ELF-1 (cell line): ENCODE measurements around the gene DYNC2I2.
"Not testable (repeated sequence)": the region's sequence is repeated elsewhere in the genome, so short reads cannot be mapped to it uniquely, and the experiment has no call there.

Experiments used
- DNase-seq: peaks from one replicate; pipeline ENCODE4 v3.0.0-alpha.2; 2016; ENCODE audit warnings: low read depth, low spot score

DYNC2I2 gene

DNA sequence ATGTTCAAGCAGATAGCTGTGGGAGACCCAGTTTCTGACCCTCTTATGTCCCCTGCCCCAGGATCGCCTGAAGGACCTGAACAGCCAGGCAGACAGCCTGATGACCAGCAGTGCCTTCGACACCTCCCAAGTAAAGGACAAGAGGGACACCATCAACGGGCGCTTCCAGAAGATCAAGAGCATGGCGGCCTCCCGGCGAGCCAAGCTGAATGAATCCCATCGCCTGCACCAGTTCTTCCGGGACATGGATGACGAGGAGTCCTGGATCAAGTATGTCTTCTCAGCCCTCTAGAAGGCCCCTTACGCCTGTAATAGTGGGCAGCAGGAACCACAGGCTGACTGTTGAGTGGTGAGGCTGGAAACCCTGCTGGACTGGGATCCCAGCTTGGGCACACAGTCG lies 41.1 kb downstream of the DYNC2I2 start:
- no peak for DNase-seq

DNA sequence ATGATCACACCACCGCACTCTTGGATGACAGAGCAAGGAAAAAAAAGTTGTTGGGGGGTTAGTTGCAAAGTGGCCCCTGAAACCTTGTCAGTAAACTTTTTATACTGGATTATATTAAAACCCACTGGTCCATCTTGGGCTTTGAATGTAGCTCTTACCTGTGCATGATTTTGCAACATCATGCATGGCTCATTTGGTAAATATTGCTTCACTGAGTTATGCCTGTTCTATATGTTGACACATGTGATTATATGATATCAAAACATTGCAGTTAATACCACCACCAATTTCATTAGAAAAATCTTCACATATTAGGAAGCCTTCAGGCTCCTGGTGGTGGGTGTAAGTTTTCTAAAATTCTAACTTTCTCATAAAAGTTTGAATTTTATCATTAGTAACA lies 41.9 kb downstream of the DYNC2I2 start:
- DNase-seq: no peak

DNA sequence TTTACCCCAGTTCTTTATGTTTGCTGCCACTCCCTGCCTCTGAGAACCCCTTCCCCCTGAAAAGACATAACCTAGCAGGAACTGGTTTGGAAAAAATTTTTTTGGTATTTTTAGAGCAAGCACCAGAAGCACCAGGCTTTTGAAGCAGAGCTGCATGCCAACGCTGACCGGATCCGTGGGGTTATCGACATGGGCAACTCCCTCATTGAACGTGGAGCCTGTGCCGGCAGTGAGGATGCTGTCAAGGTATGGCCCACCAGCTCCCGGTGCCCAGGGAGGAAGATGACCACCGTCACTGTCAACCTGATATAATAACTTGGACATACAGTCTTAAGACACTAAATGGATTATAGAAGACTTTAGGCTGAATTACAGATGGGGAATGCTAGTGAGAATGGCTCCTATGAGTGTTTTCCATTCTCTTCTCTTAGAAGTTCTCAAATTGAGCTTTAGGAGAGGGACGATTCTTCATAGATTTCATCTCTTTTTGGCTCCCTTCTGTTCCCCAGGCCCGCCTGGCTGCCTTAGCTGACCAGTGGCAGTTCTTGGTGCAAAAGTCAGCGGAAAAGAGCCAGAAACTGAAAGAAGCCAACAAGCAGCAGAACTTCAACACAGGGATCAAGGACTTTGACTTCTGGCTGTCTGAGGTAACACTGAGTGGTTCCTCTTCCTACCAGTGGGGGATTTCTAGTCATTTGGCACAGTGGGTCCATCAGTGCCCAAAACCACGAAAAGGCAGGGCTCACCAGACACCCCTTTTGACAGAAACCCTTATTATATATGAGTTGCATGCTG lies 44.9 kb downstream of the DYNC2I2 start:
- no peak for DNase-seq

DNA sequence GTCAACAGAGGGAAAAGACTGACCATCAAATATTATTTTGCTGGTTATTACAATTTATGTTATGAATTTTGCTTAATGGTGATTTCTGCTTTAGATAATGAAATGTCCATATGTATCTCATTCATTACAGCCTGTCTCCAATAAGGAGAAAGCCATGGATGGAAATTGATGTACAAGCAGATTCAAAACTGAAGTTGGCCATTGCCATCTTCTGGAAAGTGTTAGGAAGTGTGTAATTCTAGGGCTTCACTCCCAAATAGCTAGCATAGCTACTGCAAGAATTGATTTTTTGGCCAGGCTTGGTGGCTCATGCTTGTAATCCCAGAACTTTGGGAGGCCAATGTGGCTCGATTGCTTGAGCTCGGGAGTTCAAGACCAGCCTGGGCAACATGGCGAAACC lies 45.8 kb downstream of the DYNC2I2 start:
- no peak for DNase-seq

DNA sequence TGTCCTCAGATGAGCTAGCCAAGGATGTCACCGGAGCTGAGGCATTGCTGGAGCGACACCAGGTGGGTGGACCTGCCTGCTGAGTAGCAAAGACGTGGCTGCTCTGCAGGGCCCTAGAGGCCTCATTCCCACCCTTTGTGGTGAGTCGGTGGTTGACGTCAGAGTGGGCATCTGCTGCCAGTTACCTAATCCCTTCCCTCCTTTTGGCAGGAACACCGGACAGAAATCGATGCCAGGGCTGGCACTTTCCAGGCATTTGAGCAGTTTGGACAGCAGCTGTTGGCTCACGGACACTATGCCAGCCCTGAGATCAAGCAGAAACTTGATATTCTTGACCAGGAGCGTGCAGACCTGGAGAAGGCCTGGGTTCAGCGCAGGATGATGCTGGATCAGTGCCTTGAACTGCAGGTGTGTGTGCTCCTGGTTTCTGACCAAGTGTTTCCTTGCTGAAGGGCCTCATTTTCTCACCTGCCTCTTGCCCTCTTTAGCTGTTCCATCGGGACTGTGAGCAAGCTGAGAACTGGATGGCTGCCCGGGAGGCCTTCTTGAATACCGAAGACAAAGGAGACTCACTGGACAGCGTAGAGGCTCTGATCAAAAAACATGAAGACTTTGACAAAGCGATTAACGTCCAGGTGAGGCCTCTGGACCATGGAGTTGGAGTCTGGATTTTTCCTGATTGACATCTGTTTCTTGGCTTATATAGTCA lies 48.9 kb downstream of the DYNC2I2 start:
- DNase-seq: no peak

DNA sequence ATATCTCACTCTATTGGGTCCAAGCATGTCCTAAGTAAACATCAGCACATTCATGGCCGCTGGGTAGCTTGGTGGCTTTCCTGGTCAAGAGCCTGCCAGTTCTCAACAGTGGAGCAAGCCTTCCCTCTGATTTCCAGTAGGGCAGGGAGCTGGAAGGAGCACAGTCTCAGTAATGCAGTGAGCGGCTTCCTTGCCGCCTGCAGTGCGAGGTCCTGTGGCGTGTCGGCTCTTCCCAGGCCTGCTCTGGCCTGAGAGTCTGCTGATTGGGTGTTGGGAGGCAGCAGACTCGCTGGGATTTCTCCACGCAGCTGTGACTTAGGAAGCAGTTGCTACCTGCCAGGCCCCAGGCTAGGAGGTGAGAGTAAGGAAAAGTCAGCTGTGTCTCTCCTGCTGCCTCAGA lies 53.0 kb downstream of the DYNC2I2 start:
- no peak for DNase-seq

DNA sequence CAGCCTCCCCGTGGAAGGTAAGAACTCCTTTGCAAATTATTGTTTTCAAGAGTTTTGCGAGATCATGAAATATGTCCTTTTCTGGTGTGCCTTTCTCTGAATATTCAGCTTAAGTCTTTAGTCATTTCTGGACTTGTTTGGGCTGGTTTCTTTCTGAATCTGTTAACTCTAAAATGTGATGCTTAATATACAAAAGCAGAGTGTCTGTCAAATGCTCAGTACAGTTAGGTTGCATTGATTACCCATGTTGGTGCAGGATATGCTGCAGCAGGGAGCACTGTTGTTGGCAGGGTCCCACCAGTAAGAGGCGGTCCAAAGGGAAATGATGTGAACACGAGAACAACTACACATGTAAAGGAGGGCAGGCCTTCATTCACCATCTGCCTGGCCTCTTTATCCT lies 56.5 kb downstream of the DYNC2I2 start:
- no peak for DNase-seq

DNA sequence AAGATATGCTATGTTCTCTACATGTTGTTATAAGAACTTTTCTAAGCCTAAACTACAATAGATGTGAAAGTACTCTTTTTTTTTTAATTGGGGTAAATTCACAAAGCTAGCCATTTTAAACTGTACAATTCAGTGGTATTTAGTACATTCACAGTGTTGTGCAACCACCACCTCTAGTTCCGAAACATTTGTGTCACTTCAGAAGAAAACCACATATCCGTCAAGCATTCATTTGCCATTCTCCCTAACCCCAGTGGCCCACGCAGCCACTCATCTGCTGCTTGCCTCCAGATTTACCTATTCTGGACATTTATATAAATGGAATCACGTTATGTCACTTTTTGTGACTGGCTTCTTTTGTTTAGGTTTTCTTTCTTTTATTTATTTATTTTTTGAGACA lies 61.2 kb downstream of the DYNC2I2 start:
- DNase-seq: no peak

DNA sequence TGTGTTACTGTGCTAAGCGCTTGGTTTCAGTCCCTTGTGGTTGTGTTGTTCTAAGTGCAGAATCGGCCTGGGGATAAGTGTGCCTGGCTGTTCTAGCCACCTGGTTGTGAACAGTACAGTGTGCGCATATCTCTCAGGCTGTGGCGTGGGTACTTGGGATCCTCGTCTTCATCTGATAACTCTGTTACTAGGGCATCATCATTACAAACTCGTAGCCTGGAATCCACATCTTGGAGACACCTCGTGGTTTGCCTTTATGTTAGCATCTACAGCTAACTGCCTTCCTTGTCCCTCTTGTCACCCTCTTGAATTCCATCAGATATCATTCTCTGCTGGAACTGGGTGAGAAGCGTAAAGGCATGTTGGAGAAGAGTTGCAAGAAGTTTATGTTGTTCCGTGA lies 62.8 kb downstream of the DYNC2I2 start:
- DNase-seq: no peak

DNA sequence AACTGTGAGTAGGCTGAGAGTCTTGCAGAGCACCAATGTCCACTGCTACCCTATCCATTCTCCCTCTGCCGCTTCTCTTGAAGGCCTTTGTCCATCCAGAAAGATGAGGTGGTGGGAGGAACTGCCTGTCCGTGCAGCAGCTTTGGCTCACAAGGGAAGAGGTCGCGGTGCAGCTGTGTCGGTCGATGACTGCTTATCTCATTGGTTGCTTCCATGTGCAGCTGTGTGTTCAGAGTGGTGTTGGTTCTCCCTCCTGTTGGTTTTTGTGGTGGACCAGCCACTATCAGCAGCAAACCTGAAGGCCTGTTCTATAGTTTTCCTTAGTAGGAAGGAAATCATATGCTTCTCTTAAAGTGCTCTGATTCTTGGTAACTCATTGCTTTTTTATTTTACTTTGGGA lies 63.6 kb downstream of the DYNC2I2 start:
- no peak for DNase-seq

DNA sequence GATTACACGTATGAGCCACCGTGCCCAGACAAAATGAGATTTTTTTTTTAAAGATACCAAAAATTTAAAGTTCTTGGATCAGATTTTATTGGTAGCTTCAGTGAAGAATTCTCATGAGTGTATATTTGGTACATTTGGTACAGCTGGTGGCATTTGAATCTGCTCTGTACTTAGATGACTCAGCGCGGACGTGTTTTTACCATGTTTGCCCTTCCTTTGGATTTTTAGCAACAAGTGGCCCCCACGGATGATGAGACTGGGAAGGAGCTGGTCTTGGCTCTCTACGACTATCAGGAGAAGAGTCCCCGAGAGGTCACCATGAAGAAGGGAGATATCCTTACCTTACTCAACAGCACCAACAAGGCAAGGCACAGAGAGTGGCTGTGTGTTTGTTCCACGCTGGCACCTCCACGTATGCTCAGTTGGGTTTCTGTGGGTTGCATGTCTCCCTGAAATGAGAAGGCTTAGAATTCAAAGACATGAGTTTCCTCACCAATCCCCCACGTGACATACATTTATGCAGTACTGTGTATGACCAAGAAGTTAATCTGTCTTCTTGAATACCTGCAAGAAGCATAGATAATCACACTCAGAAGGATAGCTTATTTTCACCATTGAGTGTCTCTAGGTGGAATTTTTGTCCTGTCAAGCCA lies 67.9 kb downstream of the DYNC2I2 start:
- no peak for DNase-seq

DNA sequence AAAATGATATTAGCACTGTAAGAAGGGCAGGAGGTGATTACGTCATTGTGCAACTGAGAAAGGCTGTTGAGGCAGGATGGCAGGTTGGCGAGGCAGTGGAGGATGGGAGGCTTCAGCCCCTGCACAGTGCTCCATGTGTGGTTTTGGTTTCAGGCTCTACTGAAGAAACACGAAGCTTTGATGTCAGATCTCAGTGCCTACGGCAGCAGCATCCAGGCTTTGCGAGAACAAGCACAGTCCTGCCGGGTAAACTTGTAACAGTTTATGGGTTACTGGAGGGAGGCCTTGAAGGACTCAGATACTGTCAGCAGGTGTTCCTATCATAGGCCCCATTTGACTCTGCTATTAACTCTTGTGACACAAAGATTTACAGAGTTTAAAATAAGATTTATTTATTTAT lies 69.2 kb downstream of the DYNC2I2 start:
- DNase-seq: no peak

DNA sequence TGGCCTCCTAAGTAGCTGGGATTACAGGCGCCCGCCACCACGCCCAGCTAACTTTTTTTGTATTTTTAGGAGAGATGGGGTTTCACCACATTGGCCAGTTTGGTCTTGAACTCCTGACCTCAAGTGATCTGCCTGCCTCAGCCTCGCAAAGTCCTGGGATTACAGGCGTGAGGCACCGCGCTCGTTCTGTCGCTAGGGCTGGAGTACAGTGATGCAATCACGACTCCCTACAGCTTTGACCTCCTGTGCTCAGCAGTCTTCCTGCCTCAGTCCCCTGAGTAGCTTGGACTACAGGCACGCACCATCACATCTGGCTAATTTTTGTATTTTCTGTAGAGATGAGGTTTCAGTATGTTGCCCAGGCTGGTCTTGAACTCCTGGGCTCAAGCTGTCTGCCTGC lies 69.7 kb downstream of the DYNC2I2 start:
- DNase-seq: not testable (repeated sequence)

DNA sequence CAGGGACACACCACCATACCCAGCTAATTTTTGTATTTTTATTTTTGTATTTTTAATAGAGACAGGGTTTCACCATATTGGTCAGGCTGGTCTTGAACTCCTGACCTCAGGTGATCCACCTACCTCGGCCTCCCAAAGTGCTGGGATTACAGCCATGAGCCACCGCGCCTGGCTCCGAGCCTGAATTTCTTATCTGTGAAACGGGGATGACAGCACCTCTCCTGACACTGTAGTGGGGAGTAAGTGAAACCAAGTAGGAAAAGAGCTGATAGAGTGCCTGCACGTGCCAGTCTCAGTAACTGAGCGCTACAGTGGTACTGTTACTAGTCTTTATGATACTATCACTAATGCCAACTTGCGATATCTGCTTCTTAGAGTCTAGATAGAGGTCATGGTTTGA lies 71.5 kb downstream of the DYNC2I2 start:
- DNase-seq: not testable (repeated sequence)
